ENCODE results near the gene SLC8B1. TPM values are rescaled to one million over a fixed set of nuclear protein-coding genes. Genes with fewer than 3 reads are reported as not detected.

SLC8B1 gene
- polyA plus RNA-seq, 2 of the 4 experiments (the other 2 are of a cell fraction), result 11.0 to 11.3 TPM

DNA sequence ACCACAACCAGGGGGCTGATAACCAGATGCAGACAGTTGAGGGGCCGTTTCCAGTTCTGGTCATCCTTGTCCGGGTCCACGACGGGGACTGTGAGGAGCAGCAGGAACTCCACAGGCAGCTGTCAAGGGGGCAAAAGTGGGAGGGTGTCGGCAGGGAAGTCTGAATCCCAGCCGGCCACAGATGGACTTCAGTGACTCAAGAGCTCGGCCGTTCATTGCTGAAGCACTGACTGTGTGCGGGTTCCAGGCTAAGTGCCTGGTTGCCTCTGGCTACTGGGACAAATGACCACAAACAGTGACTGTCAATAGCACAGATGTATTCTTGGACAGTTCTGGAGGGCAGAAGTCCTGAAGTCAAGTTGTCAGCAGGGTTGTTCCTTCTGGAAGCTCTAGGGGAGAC is 19.6 kb downstream of the SLC8B1 start:
- H3K4me2 ChIP-seq, result no peak overlapping the region
- peaks cover 8% of the 10 kb centered on the region for H3K4me1 ChIP-seq
- H3K27ac ChIP-seq, result no peak overlapping the region
- DNase-seq (ENCODE audit: low read depth in 1 of 2, low spot score in 1 of 2) (no peak), FAIRE-seq (no peak), ATAC-seq (no peak)
- CTCF ChIA-PET, result interaction anchor here (0.6 to 2.2 kb wide), 6 partner anchors 14 to 118 kb away, joined by 3 to 10 read pairs (median 4); no protein-coding TSS in a partner anchor
- no peaks in the 10 kb centered on the region for H3K9me3 ChIP-seq
- 85% methylated on average over 9 of the region's 9 CpGs for WGBS (ENCODE audit: missing lambda C conversion rate)
- no peak overlapping the region for H3K4me3 ChIP-seq
- POLR2A ChIA-PET, result no interaction called here
- TF ChIP-seq CHD2 (IDR thresholded peaks at IDR 0.05; ENCODE audit: low read length, partially characterized antibody), result no peak

DNA sequence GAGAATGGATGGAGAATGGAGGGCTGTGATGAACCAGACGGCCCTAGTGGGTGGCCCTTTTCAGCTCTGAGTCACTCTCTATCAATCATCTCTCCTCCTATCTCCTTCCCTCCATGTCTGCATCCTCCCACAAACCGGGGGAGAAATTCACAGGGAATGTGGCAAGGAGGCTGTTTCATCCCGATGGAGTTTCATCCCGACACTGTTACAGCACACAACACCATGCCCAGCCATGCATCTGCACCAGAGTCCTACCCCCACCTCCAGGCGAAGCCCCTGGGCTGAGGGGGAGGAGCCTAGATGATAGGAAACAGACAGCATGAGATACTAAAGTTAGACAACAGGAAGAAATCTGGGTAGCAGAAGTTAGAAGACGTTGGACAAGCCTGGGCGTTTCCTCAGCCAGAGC is 20.8 kb downstream of the SLC8B1 start:
- ATAC-seq (peak in 1 of 2 experiments; percentile 41; a peak in 2 of 6 replicates), FAIRE-seq (no peak), DNase-seq (ENCODE audit: low read depth in 1 of 2, low spot score in 1 of 2) (no peak)
- H3K9me3 ChIP-seq, result no peaks in the 10 kb centered on the region
- peak overlapping the region in 1 of 2 experiments; percentile 45; a peak in 1 of 6 replicates for H3K27ac ChIP-seq
- CTCF ChIA-PET, result interaction anchor here (0.5 to 4.3 kb wide), 6 partner anchors 9 to 113 kb away, joined by 3 to 31 read pairs (median 4); no protein-coding TSS in a partner anchor
- H3K4me1 ChIP-seq, result peaks cover 8% of the 10 kb centered on the region
- no peak overlapping the region for H3K4me2 ChIP-seq
- POLR2A ChIA-PET, result no interaction called here
- TF ChIP-seq KDM5A (IDR thresholded peaks at IDR 0.05) (no peak), SMC3 (IDR thresholded peaks at IDR 0.05) (no peak), NFE2L2 (conservative IDR thresholded peaks at IDR 0.05; ENCODE audit: low read length) (no peak), JUN (IDR thresholded peaks at IDR 0.05) (no peak), TP53 (CRISPR knock-in tag; IDR thresholded peaks at IDR 0.05) (no peak)
- TF ChIP-seq, protein P1, sequence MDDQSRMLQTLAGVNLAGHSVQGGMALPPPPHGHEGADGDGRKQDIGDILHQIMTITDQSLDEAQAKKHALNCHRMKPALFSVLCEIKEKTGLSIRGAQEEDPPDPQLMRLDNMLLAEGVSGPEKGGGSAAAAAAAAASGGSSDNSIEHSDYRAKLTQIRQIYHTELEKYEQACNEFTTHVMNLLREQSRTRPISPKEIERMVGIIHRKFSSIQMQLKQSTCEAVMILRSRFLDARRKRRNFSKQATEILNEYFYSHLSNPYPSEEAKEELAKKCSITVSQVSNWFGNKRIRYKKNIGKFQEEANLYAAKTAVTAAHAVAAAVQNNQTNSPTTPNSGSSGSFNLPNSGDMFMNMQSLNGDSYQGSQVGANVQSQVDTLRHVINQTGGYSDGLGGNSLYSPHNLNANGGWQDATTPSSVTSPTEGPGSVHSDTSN (IDR thresholded peaks at IDR 0.05), result no peak
- TF ChIP-seq, protein P2, sequence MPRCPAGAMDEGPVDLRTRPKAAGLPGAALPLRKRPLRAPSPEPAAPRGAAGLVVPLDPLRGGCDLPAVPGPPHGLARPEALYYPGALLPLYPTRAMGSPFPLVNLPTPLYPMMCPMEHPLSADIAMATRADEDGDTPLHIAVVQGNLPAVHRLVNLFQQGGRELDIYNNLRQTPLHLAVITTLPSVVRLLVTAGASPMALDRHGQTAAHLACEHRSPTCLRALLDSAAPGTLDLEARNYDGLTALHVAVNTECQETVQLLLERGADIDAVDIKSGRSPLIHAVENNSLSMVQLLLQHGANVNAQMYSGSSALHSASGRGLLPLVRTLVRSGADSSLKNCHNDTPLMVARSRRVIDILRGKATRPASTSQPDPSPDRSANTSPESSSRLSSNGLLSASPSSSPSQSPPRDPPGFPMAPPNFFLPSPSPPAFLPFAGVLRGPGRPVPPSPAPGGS (IDR thresholded peaks at IDR 0.05), result no peak
- WGBS (ENCODE audit: missing lambda C conversion rate), result 63% methylated on average over 7 of the region's 7 CpGs
- no peak overlapping the region for H3K4me3 ChIP-seq

DNA sequence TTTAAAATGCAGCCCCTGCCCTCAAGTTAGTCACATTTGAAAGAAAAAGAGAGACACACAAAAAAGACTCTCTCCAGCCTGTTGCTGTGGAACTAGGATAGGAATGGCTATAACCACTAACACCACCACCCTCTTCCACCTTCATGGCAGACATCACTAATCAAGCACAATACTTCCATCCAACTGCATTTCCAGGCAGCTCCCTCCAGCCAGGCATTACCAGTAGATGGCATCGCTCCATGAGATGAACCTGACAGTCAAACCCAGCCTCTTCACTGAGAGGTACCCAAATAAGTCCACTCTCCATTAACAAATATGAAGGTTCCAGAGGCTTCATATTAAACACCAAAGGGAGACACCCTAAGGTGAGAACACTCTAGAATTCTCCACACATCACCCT is 24.4 kb downstream of the SLC8B1 start:
- Histone ChIP-seq H3K4me1 (peaks cover 8% of the 10 kb centered on the region), H3K4me3 (no peak overlapping the region), H3K4me2 (no peak overlapping the region), H3K27ac (no peak overlapping the region), H3K9me3 (no peaks in the 10 kb centered on the region)
- no peak for FAIRE-seq
- 81% methylated on average over 1 of the region's 1 CpG for WGBS (ENCODE audit: missing lambda C conversion rate)
- TF ChIP-seq, protein P3, sequence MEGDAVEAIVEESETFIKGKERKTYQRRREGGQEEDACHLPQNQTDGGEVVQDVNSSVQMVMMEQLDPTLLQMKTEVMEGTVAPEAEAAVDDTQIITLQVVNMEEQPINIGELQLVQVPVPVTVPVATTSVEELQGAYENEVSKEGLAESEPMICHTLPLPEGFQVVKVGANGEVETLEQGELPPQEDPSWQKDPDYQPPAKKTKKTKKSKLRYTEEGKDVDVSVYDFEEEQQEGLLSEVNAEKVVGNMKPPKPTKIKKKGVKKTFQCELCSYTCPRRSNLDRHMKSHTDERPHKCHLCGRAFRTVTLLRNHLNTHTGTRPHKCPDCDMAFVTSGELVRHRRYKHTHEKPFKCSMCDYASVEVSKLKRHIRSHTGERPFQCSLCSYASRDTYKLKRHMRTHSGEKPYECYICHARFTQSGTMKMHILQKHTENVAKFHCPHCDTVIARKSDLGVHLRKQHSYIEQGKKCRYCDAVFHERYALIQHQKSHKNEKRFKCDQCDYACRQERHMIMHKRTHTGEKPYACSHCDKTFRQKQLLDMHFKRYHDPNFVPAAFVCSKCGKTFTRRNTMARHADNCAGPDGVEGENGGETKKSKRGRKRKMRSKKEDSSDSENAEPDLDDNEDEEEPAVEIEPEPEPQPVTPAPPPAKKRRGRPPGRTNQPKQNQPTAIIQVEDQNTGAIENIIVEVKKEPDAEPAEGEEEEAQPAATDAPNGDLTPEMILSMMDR (IDR thresholded peaks at IDR 0.05), result peak; percentile 27; the same call in 1 of the 3 replicates
- TF ChIP-seq FOSB (CRISPR knock-in tag; IDR thresholded peaks at IDR 0.05) (no peak), ZFP36 (IDR thresholded peaks at IDR 0.05; ENCODE audit: borderline replicate concordance, partially characterized antibody) (no peak), CEBPB (IDR thresholded peaks at IDR 0.05) (no peak), HDAC2 (IDR thresholded peaks at IDR 0.05) (no peak), RAD21 (conservative IDR thresholded peaks at IDR 0.05 in 1 of 2, IDR thresholded peaks at IDR 0.05 in 1 of 2) (peak in 1 of 2 experiments; percentile 31; a peak in 1 of 5 replicates)
- DNase-seq (ENCODE audit: low read depth in 1 of 2, low spot score in 1 of 2), result peak in 1 of 2 experiments; percentile 71
- ChIA-PET CTCF (interaction anchor here (0.5 to 4.3 kb wide), 12 partner anchors 9 to 602 kb away, joined by 3 to 31 read pairs (median 3); no protein-coding TSS in a partner anchor), POLR2A (no interaction called here)
- ATAC-seq, result peak in 1 of 2 experiments; percentile 23; a peak in 1 of 6 replicates

DNA sequence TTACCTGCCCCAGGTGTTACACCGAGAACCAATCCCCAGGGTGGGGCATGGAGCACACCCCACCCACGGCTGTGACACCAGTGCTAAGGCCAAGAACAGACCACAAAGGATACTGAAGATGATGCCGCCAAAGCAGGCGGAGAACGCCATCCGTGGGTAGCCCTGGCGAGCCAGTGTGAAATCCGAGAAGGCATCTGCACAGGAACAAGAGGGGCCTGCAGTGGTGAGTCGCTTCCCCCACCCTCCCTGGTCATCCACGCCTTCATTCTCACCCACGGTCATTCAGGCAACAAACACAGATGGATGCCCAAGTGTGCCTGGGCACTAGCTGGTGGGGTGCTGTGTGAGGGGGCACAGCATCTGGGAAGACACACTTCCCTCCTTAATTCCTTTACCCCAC is 28.5 kb downstream of the SLC8B1 start:
- WGBS (ENCODE audit: missing lambda C conversion rate), result 84% methylated on average over 11 of the region's 11 CpGs
- H3K9me3 ChIP-seq, result no peaks in the 10 kb centered on the region
- FAIRE-seq (no peak), DNase-seq (ENCODE audit: low read depth in 1 of 2, low spot score in 1 of 2) (no peak), ATAC-seq (no peak)
- H3K27ac ChIP-seq, result no peak overlapping the region
- TF ChIP-seq, protein P4, sequence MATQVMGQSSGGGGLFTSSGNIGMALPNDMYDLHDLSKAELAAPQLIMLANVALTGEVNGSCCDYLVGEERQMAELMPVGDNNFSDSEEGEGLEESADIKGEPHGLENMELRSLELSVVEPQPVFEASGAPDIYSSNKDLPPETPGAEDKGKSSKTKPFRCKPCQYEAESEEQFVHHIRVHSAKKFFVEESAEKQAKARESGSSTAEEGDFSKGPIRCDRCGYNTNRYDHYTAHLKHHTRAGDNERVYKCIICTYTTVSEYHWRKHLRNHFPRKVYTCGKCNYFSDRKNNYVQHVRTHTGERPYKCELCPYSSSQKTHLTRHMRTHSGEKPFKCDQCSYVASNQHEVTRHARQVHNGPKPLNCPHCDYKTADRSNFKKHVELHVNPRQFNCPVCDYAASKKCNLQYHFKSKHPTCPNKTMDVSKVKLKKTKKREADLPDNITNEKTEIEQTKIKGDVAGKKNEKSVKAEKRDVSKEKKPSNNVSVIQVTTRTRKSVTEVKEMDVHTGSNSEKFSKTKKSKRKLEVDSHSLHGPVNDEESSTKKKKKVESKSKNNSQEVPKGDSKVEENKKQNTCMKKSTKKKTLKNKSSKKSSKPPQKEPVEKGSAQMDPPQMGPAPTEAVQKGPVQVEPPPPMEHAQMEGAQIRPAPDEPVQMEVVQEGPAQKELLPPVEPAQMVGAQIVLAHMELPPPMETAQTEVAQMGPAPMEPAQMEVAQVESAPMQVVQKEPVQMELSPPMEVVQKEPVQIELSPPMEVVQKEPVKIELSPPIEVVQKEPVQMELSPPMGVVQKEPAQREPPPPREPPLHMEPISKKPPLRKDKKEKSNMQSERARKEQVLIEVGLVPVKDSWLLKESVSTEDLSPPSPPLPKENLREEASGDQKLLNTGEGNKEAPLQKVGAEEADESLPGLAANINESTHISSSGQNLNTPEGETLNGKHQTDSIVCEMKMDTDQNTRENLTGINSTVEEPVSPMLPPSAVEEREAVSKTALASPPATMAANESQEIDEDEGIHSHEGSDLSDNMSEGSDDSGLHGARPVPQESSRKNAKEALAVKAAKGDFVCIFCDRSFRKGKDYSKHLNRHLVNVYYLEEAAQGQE (IDR thresholded peaks at IDR 0.05), result no peak
- no peak for TF ChIP-seq HDAC2 (IDR thresholded peaks at IDR 0.05)
- TF ChIP-seq FOXS1 (CRISPR knock-in tag; IDR thresholded peaks at IDR 0.05), result no peak
- TF ChIP-seq TFCP2L1 (CRISPR knock-in tag; IDR thresholded peaks at IDR 0.05), result no peak
- TF ChIP-seq, protein P5, sequence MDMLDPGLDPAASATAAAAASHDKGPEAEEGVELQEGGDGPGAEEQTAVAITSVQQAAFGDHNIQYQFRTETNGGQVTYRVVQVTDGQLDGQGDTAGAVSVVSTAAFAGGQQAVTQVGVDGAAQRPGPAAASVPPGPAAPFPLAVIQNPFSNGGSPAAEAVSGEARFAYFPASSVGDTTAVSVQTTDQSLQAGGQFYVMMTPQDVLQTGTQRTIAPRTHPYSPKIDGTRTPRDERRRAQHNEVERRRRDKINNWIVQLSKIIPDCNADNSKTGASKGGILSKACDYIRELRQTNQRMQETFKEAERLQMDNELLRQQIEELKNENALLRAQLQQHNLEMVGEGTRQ (IDR thresholded peaks at IDR 0.05), result no peak
- ChIA-PET POLR2A (no interaction called here), CTCF (interaction anchor here (1.2 to 2.1 kb wide), 2 partner anchors 11 to 119 kb away, joined by 4 to 9 read pairs; no protein-coding TSS in a partner anchor)
- no peak overlapping the region for H3K4me2 ChIP-seq
- no peaks in the 10 kb centered on the region for H3K4me1 ChIP-seq
- H3K4me3 ChIP-seq, result no peak overlapping the region
